ENCODE data around the gene MYOF. TPM values are rescaled to one million over a fixed set of nuclear protein-coding genes. Genes with fewer than 3 reads are reported as not detected.

MYOF gene
- total RNA-seq, 1 donor from 2014 or later = 13.4 TPM

GRCh38 chr10:93498166-93498565, 16.0 kb upstream of the MYOF start:
- Mint-ChIP-seq H3K27me3 (ENCODE audit: insufficient read depth) (no peaks in the 10 kb centered on the region), H3K9me3 (no peaks in the 10 kb centered on the region), H3K4me1 (ENCODE audit: low read depth) (peaks cover 61% of the 10 kb centered on the region), H3K4me3 (peak overlapping the region; percentile 88), H3K27ac (peak overlapping the region; percentile 81), H3K36me3 (ENCODE audit: low read depth) (peaks cover 17% of the 10 kb centered on the region)
- intact Hi-C loops (cut with micrococcal nuclease) = loop anchor here (5.0 to 10.0 kb wide), 6 partner anchors 397 to 1206 kb away; partner anchors contain the start of genes CPEB3, EXOC6, HELLS and MARCHF5
- DNase-seq (ENCODE audit: low spot score) = no peak

DNA sequence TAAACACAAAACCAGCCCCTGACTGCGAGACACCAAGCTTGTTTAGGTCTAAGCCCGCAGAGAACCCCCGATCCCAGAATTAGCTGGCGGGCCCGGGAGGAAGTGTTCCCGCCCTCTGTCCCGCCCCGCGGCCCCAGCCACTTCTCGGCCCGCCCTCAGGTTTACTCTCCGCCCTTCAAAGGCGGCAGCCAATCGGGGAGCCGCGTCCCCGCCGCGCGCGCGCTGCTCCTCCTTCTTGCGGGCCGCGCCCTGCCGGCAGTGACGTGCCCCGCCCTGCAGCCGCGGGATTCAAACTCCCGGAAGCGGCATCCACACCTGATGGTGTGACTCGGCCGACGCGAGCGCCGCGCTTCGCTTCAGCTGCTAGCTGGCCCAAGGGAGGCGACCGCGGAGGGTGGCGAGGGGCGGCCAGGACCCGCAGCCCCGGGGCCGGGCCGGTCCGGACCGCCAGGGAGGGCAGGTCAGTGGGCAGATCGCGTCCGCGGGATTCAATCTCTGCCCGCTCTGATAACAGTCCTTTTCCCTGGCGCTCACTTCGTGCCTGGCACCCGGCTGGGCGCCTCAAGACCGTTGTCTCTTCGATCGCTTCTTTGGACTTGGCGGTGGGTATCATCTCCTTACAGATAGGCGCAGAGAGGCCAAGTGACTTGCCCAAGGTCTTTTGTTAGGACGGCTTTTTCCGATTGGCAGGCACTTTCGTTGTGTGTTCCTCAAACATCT, 14.3 kb upstream of the MYOF start, which contains the start of gene CEP55:
Gene CEP55 (plus strand): TSS at position 291 of the 720 bp plus-strand sequence. CDS start 3,440 bp downstream, outside the sequence.
- H3K9me3 Mint-ChIP-seq = no peaks in the 10 kb centered on the region
- peaks cover 10% of the 10 kb centered on the region for H3K36me3 Mint-ChIP-seq (ENCODE audit: low read depth)
- peaks cover 46% of the 10 kb centered on the region for H3K4me1 Mint-ChIP-seq (ENCODE audit: low read depth)
- intact Hi-C loops (cut with micrococcal nuclease) = loop anchor here (1.0 to 10.0 kb wide), 11 partner anchors 8 to 1204 kb away; partner anchors contain the start of genes CPEB3, EXOC6, FRA10AC1 and HELLS
- H3K27ac Mint-ChIP-seq = peak within 1 kb of the TSS; percentile 95
- peak within 1 kb of the TSS; percentile 88 for H3K4me3 Mint-ChIP-seq
- DNase-seq (ENCODE audit: low spot score) = peak; percentile 96
- H3K27me3 Mint-ChIP-seq (ENCODE audit: insufficient read depth) = no peaks in the 10 kb centered on the region

DNA sequence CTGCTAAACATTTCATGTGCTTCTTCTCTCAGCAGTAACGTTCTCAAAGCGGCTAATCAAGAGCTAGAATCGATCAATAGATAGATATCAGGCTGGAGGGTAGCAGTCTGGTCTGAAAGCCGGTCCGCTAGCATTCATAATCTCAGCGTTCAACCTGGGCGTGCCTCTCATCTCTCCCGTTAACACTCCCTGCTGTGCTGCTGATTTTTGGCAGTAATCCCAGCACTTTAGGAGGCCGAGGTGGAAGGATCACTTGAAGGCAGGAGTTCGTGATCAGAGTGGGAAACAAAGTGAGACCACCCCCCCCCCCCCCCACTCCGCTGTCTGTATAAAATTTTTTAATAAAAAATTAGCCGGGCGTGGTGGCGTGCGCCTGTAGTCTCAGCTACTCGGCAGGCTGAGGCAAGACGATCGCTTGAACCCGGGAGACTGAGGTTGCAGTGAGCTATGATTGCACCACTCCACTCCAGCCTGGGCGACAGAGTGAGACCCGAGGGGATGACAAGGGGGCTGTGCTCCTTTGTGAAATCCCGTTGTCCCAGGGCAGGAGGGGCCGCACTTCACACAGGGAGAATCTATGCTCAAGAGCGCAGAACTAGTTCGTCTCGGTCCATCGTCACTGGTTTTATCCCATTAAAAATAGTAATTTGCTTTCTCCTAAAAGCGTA, 13.7 kb upstream of the MYOF start:
- Mint-ChIP-seq H3K4me1 (ENCODE audit: low read depth) (peaks cover 40% of the 10 kb centered on the region), H3K9me3 (no peaks in the 10 kb centered on the region), H3K36me3 (ENCODE audit: low read depth) (peaks cover 10% of the 10 kb centered on the region), H3K27ac (peak overlapping the region; percentile 67), H3K4me3 (peak overlapping the region; percentile 88), H3K27me3 (ENCODE audit: insufficient read depth) (no peaks in the 10 kb centered on the region)
- intact Hi-C loops (cut with micrococcal nuclease) = loop anchor here (1.0 to 10.0 kb wide), 11 partner anchors 9 to 1203 kb away; partner anchors contain the start of genes CPEB3, EXOC6, FRA10AC1 and HELLS
- DNase-seq (ENCODE audit: low spot score) = no peak

DNA sequence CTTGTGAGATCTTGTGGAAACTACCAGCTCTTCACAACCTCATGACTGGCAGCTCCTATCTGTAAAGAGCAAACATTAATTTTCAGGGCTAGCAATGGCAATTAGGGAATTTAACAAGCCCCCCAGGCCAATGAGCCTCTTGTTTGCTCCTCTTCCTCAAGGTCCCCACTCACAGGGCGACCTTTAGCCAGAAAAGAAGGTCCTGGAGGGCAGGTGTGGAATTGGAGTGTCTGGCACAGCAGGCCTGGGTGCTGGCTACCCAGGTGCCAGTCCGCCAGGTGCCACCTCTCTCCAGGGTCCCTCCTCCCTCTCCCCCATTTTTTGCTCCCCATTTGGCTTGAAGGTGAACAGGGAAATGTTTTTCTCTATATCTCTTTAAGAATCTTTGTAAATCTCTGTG, 12.4 kb upstream of the MYOF start:
- no peak for DNase-seq (ENCODE audit: low spot score)
- Mint-ChIP-seq H3K36me3 (ENCODE audit: low read depth) (peaks cover 5% of the 10 kb centered on the region), H3K27me3 (ENCODE audit: insufficient read depth) (peaks cover 2% of the 10 kb centered on the region), H3K27ac (no peak overlapping the region), H3K4me1 (ENCODE audit: low read depth) (peaks cover 27% of the 10 kb centered on the region), H3K9me3 (no peaks in the 10 kb centered on the region), H3K4me3 (no peak overlapping the region)
- intact Hi-C loops (cut with micrococcal nuclease) = loop anchor here (10.0 kb wide), 3 partner anchors 400 to 1050 kb away; partner anchors contain the start of genes HELLS, NOC3L and SLC35G1

GRCh38 chr10:93493162-93493561, 11.0 kb upstream of the MYOF start:
- H3K27me3 Mint-ChIP-seq (ENCODE audit: insufficient read depth) = peaks cover 2% of the 10 kb centered on the region
- H3K4me3 Mint-ChIP-seq = no peak overlapping the region
- H3K4me1 Mint-ChIP-seq (ENCODE audit: low read depth) = peaks cover 15% of the 10 kb centered on the region
- intact Hi-C loops (cut with micrococcal nuclease) = loop anchor here (10.0 kb wide), 3 partner anchors 402 to 1052 kb away; partner anchors contain the start of genes HELLS, NOC3L and SLC35G1
- no peak overlapping the region for H3K27ac Mint-ChIP-seq
- peaks cover 2% of the 10 kb centered on the region for H3K36me3 Mint-ChIP-seq (ENCODE audit: low read depth)
- no peak for DNase-seq (ENCODE audit: low spot score)
- H3K9me3 Mint-ChIP-seq = no peaks in the 10 kb centered on the region

DNA sequence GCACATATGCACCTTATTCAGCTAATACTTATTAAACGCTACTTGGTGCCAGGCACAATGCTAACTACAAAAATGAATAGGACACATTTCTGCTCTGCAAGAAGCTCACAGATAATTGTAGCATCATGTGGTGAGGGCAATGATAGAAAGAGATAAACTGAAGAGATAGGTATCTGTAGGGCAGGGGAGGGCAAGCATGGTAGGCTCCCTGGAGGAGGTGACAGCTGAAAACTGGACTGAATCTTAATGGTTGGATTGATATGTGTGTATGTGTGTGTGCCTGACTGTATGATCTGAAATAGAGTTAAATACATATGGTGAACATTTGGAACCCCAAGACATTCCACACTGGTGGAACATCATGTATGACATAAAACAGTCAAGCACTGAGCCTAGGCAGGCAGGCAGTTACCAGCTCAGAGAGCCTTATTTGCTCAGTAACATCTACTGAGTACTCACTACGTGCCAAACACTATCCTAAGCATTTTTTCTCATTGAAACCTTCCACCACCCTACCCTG, 9.5 kb upstream of the MYOF start:
- H3K4me1 Mint-ChIP-seq (ENCODE audit: low read depth) = peaks cover under 1% of the 10 kb centered on the region
- H3K4me3 Mint-ChIP-seq = no peak overlapping the region
- H3K27ac Mint-ChIP-seq = no peak overlapping the region
- no peaks in the 10 kb centered on the region for H3K9me3 Mint-ChIP-seq
- H3K36me3 Mint-ChIP-seq (ENCODE audit: low read depth) = no peaks in the 10 kb centered on the region
- DNase-seq (ENCODE audit: low spot score) = no peak
- intact Hi-C loops (cut with micrococcal nuclease) = loop anchor here (10.0 kb wide), 3 partner anchors 403 to 1053 kb away; partner anchors contain the start of genes HELLS, NOC3L and SLC35G1
- peaks cover 4% of the 10 kb centered on the region for H3K27me3 Mint-ChIP-seq (ENCODE audit: insufficient read depth)

- no peaks in the 10 kb centered on the region for H3K9me3 Mint-ChIP-seq
- DNase-seq (ENCODE audit: low spot score) = no peak
- no peak overlapping the region for H3K4me3 Mint-ChIP-seq
- no peaks in the 10 kb centered on the region for H3K4me1 Mint-ChIP-seq (ENCODE audit: low read depth)
- peaks cover 6% of the 10 kb centered on the region for H3K27me3 Mint-ChIP-seq (ENCODE audit: insufficient read depth)
- intact Hi-C loops (cut with micrococcal nuclease) = loop anchor here (10.0 kb wide), 1 partner anchor 524 kb away; no protein-coding TSS in a partner anchor
- no peak overlapping the region for H3K27ac Mint-ChIP-seq
- no peaks in the 10 kb centered on the region for H3K36me3 Mint-ChIP-seq (ENCODE audit: low read depth)
These were observed 6.9 kb upstream of the MYOF start for GRCh38 chr10:93488956-93489528.

DNA sequence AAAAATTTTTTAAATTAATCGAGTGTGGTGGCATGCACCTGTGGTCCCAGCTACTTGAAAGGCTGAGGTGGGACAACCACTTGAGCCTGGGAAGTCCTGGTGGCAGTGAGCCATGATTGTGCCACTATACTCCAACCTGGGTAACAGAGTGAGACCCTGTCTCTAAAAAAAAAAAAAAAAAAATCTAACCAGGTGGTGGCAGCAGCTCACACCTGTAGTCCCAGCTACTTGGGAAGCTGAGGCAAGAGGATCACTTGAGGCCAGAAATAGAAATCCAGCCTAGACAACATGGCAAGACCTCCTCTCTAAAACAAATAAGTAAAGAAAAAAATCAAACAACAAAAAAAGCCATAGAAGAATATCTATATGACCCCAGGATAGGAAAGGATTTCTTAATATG, 3.6 kb upstream of the MYOF start:
- Mint-ChIP-seq H3K36me3 (ENCODE audit: low read depth) (no peaks in the 10 kb centered on the region), H3K27ac (no peak overlapping the region), H3K4me3 (no peak overlapping the region), H3K4me1 (ENCODE audit: low read depth) (peaks cover 18% of the 10 kb centered on the region), H3K9me3 (no peaks in the 10 kb centered on the region), H3K27me3 (ENCODE audit: insufficient read depth) (peaks cover 6% of the 10 kb centered on the region)
- no peak for DNase-seq (ENCODE audit: low spot score)
- intact Hi-C loops (cut with micrococcal nuclease) = loop anchor here (10.0 kb wide), 1 partner anchor 521 kb away; no protein-coding TSS in a partner anchor

DNA sequence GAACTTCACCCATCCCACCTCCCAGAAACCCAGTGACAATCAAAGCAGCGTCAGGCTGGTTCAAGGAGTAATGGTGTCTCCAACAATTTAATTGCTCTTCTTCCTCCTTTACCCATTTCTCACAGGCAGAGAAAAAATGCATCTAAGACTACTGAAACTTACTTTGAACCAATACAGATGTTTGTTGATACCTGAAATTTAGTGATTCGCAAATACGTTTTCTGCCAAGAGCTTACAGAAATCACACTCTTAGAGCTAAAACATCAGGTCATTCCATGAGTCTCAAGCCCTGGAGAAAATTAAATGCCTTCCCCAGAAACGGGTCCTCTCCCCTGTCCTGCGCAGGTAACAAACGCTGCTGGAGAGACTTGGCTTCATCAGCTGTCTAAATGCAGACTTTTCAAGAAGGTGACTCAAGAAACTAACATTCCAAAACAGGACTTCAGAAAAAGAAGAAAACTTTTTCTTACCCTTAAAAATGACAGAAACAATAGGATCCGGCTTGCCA, 443 bp downstream of the MYOF start:
- Mint-ChIP-seq H3K36me3 (ENCODE audit: low read depth) (no peaks in the 10 kb centered on the region), H3K4me1 (ENCODE audit: low read depth) (peaks cover 19% of the 10 kb centered on the region), H3K27ac (peak overlapping the region; percentile 93), H3K9me3 (no peaks in the 10 kb centered on the region), H3K27me3 (ENCODE audit: insufficient read depth) (peaks cover 3% of the 10 kb centered on the region), H3K4me3 (peak overlapping the region; percentile 96)
- intact Hi-C loops (cut with micrococcal nuclease) = loop anchor here (1.0 to 10.0 kb wide), 9 partner anchors 15 to 517 kb away; partner anchors contain the start of gene CEP55
- no peak for DNase-seq (ENCODE audit: low spot score)

DNA sequence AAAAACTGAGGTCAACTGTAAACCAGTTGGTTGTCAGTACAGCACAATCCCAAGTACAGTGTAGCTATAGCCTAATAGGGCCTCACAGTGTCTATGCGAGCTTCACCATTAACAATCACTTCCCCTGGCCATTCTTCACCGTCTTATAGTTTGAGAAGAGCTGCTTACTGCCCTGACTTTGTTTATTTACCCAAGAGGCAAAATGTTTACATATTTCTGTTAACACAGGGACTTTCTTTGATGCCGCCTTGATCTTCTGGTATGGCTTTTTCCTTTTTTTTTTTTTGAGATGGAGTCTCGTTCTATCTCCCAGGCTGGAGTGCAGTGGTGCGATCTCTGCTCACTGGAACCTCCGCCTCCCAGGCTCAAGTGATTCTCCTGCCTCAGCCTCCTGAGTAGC, 3.3 kb downstream of the MYOF start:
- Mint-ChIP-seq H3K27ac (no peak overlapping the region), H3K4me1 (ENCODE audit: low read depth) (peaks cover 19% of the 10 kb centered on the region), H3K4me3 (no peak overlapping the region), H3K27me3 (ENCODE audit: insufficient read depth) (no peaks in the 10 kb centered on the region), H3K9me3 (no peaks in the 10 kb centered on the region), H3K36me3 (ENCODE audit: low read depth) (no peaks in the 10 kb centered on the region)
- no peak for DNase-seq (ENCODE audit: low spot score)
- intact Hi-C loops (cut with micrococcal nuclease) = no loop called here

GRCh38 chr10:93476756-93477155, 5.4 kb downstream of the MYOF start:
- H3K9me3 Mint-ChIP-seq = no peaks in the 10 kb centered on the region
- no peaks in the 10 kb centered on the region for H3K27me3 Mint-ChIP-seq (ENCODE audit: insufficient read depth)
- H3K27ac Mint-ChIP-seq = no peak overlapping the region
- H3K36me3 Mint-ChIP-seq (ENCODE audit: low read depth) = no peaks in the 10 kb centered on the region
- intact Hi-C loops (cut with micrococcal nuclease) = no loop called here
- no peak overlapping the region for H3K4me3 Mint-ChIP-seq
- peaks cover 11% of the 10 kb centered on the region for H3K4me1 Mint-ChIP-seq (ENCODE audit: low read depth)
- DNase-seq (ENCODE audit: low spot score) = no peak

GRCh38 chr10:93475871-93476270, 6.3 kb downstream of the MYOF start:
- H3K4me1 Mint-ChIP-seq (ENCODE audit: low read depth) = peaks cover 3% of the 10 kb centered on the region
- no peaks in the 10 kb centered on the region for H3K27me3 Mint-ChIP-seq (ENCODE audit: insufficient read depth)
- H3K9me3 Mint-ChIP-seq = no peaks in the 10 kb centered on the region
- H3K4me3 Mint-ChIP-seq = no peak overlapping the region
- no peak for DNase-seq (ENCODE audit: low spot score)
- intact Hi-C loops (cut with micrococcal nuclease) = no loop called here
- no peaks in the 10 kb centered on the region for H3K36me3 Mint-ChIP-seq (ENCODE audit: low read depth)
- no peak overlapping the region for H3K27ac Mint-ChIP-seq
